Measurements from ENCODE around the gene GMDS. TPM values are rescaled to one million over a fixed set of nuclear protein-coding genes. Genes with fewer than 3 reads are reported as not detected.

GMDS gene
- total RNA-seq, 1 experiment from 2014 or later = 35.0 TPM

DNA sequence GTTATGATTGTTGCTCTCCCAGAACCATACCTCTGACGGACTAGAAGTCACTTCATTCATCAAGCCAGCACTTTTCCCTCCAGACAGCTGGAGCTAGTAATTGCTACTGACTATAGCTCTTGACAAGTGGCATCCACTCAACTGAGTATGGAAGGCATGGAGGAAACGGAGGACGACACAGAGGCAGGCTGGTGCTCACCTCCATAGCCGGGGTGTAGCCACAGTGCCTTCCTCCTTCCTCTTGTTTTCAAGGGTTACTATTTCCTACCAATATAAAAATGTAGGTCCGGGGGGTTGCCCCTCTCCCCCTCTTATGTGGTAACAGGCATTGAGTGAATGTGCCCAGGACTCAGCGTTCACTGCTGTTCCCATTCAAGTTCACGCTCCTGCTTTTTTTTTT lies 659.1 kb downstream of the GMDS start (continued):
- no peak for TF ChIP-seq FOXK1 (CRISPR knock-in tag; IDR thresholded peaks at IDR 0.05)
- TF ChIP-seq, protein P1, sequence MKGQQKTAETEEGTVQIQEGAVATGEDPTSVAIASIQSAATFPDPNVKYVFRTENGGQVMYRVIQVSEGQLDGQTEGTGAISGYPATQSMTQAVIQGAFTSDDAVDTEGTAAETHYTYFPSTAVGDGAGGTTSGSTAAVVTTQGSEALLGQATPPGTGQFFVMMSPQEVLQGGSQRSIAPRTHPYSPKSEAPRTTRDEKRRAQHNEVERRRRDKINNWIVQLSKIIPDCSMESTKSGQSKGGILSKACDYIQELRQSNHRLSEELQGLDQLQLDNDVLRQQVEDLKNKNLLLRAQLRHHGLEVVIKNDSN (CRISPR knock-in tag; IDR thresholded peaks at IDR 0.05) = no peak

DNA sequence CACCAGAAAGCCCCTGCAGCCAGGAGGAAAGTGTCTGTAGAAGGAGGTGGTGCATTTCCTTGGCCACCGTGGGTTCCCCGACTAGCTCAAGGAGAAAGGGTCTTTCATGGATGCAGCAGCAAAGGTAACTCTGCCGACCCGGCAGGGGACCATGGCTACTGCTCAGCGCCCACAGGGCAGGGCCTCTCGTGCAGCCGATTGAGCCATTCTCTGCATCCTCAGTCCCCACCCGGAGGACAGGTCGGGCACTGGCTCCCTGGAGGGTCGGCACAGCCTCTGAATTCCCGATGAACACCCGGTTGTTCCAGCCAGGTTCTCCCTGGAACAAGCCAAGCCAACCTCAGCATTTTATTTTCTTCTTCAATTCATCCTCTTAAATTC lies 659.7 kb downstream of the GMDS start:
- Mint-ChIP-seq H3K4me3 (no peak overlapping the region), H3K36me3 (no peaks in the 10 kb centered on the region), H3K27ac (no peak overlapping the region), H3K4me1 (no peaks in the 10 kb centered on the region), H3K9me3 (0 out of 2 replicates have a peak, but pooled peaks cover 4% of the 10 kb centered on the region), H3K27me3 (ENCODE audit: low read depth) (no peaks in the 10 kb centered on the region)
- ATAC-seq = no peak
- no peak for DNase-seq (ENCODE audit: low spot score)
- TF ChIP-seq, protein P2, sequence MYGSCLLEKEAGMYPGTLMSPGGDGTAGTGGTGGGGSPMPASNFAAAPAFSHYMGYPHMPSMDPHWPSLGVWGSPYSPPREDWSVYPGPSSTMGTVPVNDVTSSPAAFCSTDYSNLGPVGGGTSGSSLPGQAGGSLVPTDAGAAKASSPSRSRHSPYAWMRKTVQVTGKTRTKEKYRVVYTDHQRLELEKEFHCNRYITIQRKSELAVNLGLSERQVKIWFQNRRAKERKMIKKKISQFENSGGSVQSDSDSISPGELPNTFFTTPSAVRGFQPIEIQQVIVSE (CRISPR knock-in tag; IDR thresholded peaks at IDR 0.05; ENCODE audit: borderline replicate concordance) = no peak
- no peak for TF ChIP-seq ETV6 (CRISPR knock-in tag; IDR thresholded peaks at IDR 0.05)
- no peak for TF ChIP-seq MYBL2 (CRISPR knock-in tag; IDR thresholded peaks at IDR 0.05)
- no peak for TF ChIP-seq NFE2L1 (CRISPR knock-in tag; IDR thresholded peaks at IDR 0.05)
- TF ChIP-seq, protein P3, sequence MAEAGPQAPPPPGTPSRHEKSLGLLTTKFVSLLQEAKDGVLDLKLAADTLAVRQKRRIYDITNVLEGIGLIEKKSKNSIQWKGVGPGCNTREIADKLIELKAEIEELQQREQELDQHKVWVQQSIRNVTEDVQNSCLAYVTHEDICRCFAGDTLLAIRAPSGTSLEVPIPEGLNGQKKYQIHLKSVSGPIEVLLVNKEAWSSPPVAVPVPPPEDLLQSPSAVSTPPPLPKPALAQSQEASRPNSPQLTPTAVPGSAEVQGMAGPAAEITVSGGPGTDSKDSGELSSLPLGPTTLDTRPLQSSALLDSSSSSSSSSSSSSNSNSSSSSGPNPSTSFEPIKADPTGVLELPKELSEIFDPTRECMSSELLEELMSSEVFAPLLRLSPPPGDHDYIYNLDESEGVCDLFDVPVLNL (CRISPR knock-in tag; IDR thresholded peaks at IDR 0.05; ENCODE audit: borderline replicate concordance, low read depth) = no peak
- TF ChIP-seq ZNF671 (CRISPR knock-in tag; IDR thresholded peaks at IDR 0.05) = no peak
- TF ChIP-seq, protein P4, sequence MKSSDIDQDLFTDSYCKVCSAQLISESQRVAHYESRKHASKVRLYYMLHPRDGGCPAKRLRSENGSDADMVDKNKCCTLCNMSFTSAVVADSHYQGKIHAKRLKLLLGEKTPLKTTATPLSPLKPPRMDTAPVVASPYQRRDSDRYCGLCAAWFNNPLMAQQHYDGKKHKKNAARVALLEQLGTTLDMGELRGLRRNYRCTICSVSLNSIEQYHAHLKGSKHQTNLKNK (CRISPR knock-in tag; IDR thresholded peaks at IDR 0.05) = no peak
- no peak for TF ChIP-seq ZNF121 (CRISPR knock-in tag; IDR thresholded peaks at IDR 0.05)
- TF ChIP-seq, protein P5, sequence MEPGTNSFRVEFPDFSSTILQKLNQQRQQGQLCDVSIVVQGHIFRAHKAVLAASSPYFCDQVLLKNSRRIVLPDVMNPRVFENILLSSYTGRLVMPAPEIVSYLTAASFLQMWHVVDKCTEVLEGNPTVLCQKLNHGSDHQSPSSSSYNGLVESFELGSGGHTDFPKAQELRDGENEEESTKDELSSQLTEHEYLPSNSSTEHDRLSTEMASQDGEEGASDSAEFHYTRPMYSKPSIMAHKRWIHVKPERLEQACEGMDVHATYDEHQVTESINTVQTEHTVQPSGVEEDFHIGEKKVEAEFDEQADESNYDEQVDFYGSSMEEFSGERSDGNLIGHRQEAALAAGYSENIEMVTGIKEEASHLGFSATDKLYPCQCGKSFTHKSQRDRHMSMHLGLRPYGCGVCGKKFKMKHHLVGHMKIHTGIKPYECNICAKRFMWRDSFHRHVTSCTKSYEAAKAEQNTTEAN (CRISPR knock-in tag; IDR thresholded peaks at IDR 0.05) = no peak
- TF ChIP-seq TCF7 (CRISPR knock-in tag; IDR thresholded peaks at IDR 0.05; ENCODE audit: low read depth) = no peak
- TF ChIP-seq IRF2 (CRISPR knock-in tag; IDR thresholded peaks at IDR 0.05; ENCODE audit: borderline replicate concordance, low read depth) = no peak
- TF ChIP-seq, protein P6, sequence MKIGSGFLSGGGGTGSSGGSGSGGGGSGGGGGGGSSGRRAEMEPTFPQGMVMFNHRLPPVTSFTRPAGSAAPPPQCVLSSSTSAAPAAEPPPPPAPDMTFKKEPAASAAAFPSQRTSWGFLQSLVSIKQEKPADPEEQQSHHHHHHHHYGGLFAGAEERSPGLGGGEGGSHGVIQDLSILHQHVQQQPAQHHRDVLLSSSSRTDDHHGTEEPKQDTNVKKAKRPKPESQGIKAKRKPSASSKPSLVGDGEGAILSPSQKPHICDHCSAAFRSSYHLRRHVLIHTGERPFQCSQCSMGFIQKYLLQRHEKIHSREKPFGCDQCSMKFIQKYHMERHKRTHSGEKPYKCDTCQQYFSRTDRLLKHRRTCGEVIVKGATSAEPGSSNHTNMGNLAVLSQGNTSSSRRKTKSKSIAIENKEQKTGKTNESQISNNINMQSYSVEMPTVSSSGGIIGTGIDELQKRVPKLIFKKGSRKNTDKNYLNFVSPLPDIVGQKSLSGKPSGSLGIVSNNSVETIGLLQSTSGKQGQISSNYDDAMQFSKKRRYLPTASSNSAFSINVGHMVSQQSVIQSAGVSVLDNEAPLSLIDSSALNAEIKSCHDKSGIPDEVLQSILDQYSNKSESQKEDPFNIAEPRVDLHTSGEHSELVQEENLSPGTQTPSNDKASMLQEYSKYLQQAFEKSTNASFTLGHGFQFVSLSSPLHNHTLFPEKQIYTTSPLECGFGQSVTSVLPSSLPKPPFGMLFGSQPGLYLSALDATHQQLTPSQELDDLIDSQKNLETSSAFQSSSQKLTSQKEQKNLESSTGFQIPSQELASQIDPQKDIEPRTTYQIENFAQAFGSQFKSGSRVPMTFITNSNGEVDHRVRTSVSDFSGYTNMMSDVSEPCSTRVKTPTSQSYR (CRISPR knock-in tag; IDR thresholded peaks at IDR 0.05) = no peak
- TF ChIP-seq ZNF138 (CRISPR knock-in tag; conservative IDR thresholded peaks at IDR 0.05) = no peak
- TF ChIP-seq NR3C1 (CRISPR knock-in tag; conservative IDR thresholded peaks at IDR 0.05; ENCODE audit: low read depth) = no peak
- POLR2A ChIA-PET = no interaction called here
- CTCF ChIA-PET = interaction anchor here (1.5 kb wide), 1 partner anchor 11 kb away, joined by 5 read pairs; no protein-coding TSS in a partner anchor

DNA sequence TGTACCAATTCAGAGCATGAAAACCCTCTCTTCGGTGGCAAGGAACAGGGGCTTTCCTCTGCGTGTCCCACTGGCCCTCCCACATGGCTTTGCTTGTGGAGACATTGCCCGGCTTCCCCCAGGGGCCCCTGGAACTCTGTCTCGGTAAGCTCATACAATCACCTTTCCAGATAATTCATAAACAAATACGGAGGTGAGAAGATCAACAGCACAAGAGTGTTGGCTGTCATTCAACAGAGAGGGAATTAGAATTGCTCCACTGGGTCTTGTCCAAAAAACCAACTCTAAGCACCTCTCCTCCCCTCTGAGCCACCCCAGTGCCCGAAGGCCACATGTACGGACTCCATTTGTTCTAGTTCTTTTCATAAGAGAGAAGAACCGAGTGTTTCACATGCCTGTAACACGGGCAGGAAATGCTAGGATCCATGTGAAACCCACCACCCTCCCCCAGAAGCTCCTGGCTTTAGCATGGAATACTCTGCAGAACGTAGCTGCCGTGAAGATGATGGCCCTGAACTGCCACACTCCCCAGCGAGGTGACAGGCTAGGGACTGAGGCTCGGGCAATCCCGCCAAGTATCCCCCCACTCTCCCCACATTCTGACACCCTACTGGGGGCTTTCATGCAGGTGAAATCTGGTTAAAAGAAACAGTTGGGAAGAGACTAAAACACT lies 660.3 kb downstream of the GMDS start:
- H3K4me3 Mint-ChIP-seq = no peak overlapping the region
- no peaks in the 10 kb centered on the region for H3K27me3 Mint-ChIP-seq (ENCODE audit: low read depth)
- H3K4me1 Mint-ChIP-seq = no peaks in the 10 kb centered on the region
- no peaks in the 10 kb centered on the region for H3K36me3 Mint-ChIP-seq
- H3K9me3 Mint-ChIP-seq = 0 out of 2 replicates have a peak, but pooled peaks cover 4% of the 10 kb centered on the region
- DNase-seq (ENCODE audit: low spot score) (no peak), ATAC-seq (no peak)
- POLR2A ChIA-PET = no interaction called here
- no peak overlapping the region for H3K27ac Mint-ChIP-seq
- CTCF ChIA-PET = interaction anchor here (0.6 to 1.5 kb wide), 3 partner anchors 11 to 1199 kb away, joined by 3 to 5 read pairs (median 4); no protein-coding TSS in a partner anchor
- TF ChIP-seq, protein P7, sequence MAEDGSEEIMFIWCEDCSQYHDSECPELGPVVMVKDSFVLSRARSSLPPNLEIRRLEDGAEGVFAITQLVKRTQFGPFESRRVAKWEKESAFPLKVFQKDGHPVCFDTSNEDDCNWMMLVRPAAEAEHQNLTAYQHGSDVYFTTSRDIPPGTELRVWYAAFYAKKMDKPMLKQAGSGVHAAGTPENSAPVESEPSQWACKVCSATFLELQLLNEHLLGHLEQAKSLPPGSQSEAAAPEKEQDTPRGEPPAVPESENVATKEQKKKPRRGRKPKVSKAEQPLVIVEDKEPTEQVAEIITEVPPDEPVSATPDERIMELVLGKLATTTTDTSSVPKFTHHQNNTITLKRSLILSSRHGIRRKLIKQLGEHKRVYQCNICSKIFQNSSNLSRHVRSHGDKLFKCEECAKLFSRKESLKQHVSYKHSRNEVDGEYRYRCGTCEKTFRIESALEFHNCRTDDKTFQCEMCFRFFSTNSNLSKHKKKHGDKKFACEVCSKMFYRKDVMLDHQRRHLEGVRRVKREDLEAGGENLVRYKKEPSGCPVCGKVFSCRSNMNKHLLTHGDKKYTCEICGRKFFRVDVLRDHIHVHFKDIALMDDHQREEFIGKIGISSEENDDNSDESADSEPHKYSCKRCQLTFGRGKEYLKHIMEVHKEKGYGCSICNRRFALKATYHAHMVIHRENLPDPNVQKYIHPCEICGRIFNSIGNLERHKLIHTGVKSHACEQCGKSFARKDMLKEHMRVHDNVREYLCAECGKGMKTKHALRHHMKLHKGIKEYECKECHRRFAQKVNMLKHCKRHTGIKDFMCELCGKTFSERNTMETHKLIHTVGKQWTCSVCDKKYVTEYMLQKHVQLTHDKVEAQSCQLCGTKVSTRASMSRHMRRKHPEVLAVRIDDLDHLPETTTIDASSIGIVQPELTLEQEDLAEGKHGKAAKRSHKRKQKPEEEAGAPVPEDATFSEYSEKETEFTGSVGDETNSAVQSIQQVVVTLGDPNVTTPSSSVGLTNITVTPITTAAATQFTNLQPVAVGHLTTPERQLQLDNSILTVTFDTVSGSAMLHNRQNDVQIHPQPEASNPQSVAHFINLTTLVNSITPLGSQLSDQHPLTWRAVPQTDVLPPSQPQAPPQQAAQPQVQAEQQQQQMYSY (CRISPR knock-in tag; IDR thresholded peaks at IDR 0.05) = no peak
- TF ChIP-seq ZNF416 (CRISPR knock-in tag; IDR thresholded peaks at IDR 0.05) = no peak
- TF ChIP-seq, protein P8, sequence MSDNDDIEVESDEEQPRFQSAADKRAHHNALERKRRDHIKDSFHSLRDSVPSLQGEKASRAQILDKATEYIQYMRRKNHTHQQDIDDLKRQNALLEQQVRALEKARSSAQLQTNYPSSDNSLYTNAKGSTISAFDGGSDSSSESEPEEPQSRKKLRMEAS (CRISPR knock-in tag; IDR thresholded peaks at IDR 0.05) = no peak
- no peak for TF ChIP-seq ESRRA (CRISPR knock-in tag; IDR thresholded peaks at IDR 0.05; ENCODE audit: borderline replicate concordance)
- no peak for TF ChIP-seq IRF2 (CRISPR knock-in tag; IDR thresholded peaks at IDR 0.05; ENCODE audit: borderline replicate concordance, low read depth)

All from WTC11 (cell line).